ENCODE results near the gene OTX2.

The OTX2 gene

GRCh38 chr14:56809270-56810146, 771 bp downstream of the OTX2 start:
- TF ChIP-seq TAF1 (IDR thresholded peaks at IDR 0.05; ENCODE audit: low read depth), result no peak
- no peak for TF ChIP-seq USF1 (IDR thresholded peaks at IDR 0.05)
- TF ChIP-seq EP300 (IDR thresholded peaks at IDR 0.05; ENCODE audit: borderline replicate concordance), result no peak
- TF ChIP-seq CEBPB (IDR thresholded peaks at IDR 0.05), result no peak
- no peak for TF ChIP-seq TCF12 (IDR thresholded peaks at IDR 0.05; ENCODE audit: low read depth)
- no peak for TF ChIP-seq CREB1 (IDR thresholded peaks at IDR 0.05; ENCODE audit: low read depth)
- TF ChIP-seq ZBTB7A (IDR thresholded peaks at IDR 0.05; ENCODE audit: low read depth), result no peak
- no peak for TF ChIP-seq FOXM1 (IDR thresholded peaks at IDR 0.05; ENCODE audit: borderline replicate concordance, low read depth)
- TF ChIP-seq NFIC (IDR thresholded peaks at IDR 0.05), result no peak
- TF ChIP-seq RAD21 (IDR thresholded peaks at IDR 0.05; ENCODE audit: low read depth), result no peak
- no peak for TF ChIP-seq REST (IDR thresholded peaks at IDR 0.05; ENCODE audit: low read depth)
- no peak for TF ChIP-seq TEAD4 (IDR thresholded peaks at IDR 0.05)
- TF ChIP-seq MAX (IDR thresholded peaks at IDR 0.05), result no peak
- TF ChIP-seq YY1 (IDR thresholded peaks at IDR 0.05; ENCODE audit: low read depth), result no peak
- TF ChIP-seq EGR1 (IDR thresholded peaks at IDR 0.05), result no peak

GRCh38 chr14:56808383-56809269, 1.7 kb downstream of the OTX2 start:
- TF ChIP-seq NFIC (IDR thresholded peaks at IDR 0.05) (no peak), USF1 (IDR thresholded peaks at IDR 0.05) (no peak), TEAD4 (IDR thresholded peaks at IDR 0.05) (no peak), CREB1 (IDR thresholded peaks at IDR 0.05; ENCODE audit: low read depth) (no peak), TCF12 (IDR thresholded peaks at IDR 0.05; ENCODE audit: low read depth) (no peak), YY1 (IDR thresholded peaks at IDR 0.05; ENCODE audit: low read depth) (no peak), FOXM1 (IDR thresholded peaks at IDR 0.05; ENCODE audit: borderline replicate concordance, low read depth) (no peak), TAF1 (IDR thresholded peaks at IDR 0.05; ENCODE audit: low read depth) (no peak), ZBTB7A (IDR thresholded peaks at IDR 0.05; ENCODE audit: low read depth) (no peak), REST (IDR thresholded peaks at IDR 0.05; ENCODE audit: low read depth) (no peak), MAX (IDR thresholded peaks at IDR 0.05) (no peak), RAD21 (IDR thresholded peaks at IDR 0.05; ENCODE audit: low read depth) (no peak), EP300 (IDR thresholded peaks at IDR 0.05; ENCODE audit: borderline replicate concordance) (no peak), CEBPB (IDR thresholded peaks at IDR 0.05) (no peak), EGR1 (IDR thresholded peaks at IDR 0.05) (no peak)

DNA sequence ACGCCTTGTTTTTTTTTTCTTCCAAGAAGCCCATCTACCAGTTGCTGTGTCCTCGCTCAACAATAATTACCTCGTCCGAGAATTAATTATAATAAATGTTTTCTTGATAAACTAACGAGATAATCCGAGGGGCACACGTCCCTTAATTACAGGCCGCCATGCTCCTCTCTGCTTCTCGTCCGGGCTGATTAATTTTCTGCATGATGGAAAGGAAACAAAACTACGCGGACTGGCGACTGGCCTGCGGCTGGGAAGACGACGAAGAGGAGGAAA, 2.2 kb downstream of the OTX2 start:
- TF ChIP-seq FOXM1 (IDR thresholded peaks at IDR 0.05; ENCODE audit: borderline replicate concordance, low read depth) (no peak), CEBPB (IDR thresholded peaks at IDR 0.05) (no peak), TEAD4 (IDR thresholded peaks at IDR 0.05) (no peak), MAX (IDR thresholded peaks at IDR 0.05) (no peak), RAD21 (IDR thresholded peaks at IDR 0.05; ENCODE audit: low read depth) (no peak), TCF12 (IDR thresholded peaks at IDR 0.05; ENCODE audit: low read depth) (no peak), REST (IDR thresholded peaks at IDR 0.05; ENCODE audit: low read depth) (no peak), NFIC (IDR thresholded peaks at IDR 0.05) (no peak)
